Astrocyte (in vitro differentiated cells and primary cell): ENCODE measurements around the gene DIP2C. TPM values are rescaled to one million over a fixed set of nuclear protein-coding genes. Genes with fewer than 3 reads are reported as not detected.

Experiments used
- DNase-seq: peaks from one replicate; pipeline ENCODE4 v3.0.0-alpha.2; 2010; ENCODE audit warnings: low read depth
- FAIRE-seq: peaks from 2 replicates; lab custom pipeline; 2011; peaks lifted over from hg19 to GRCh38; lab: Jason Lieb, UNC
- H2AFZ ChIP-seq: 2 replicates; pipeline ENCODE4 v1.6.0; 2012; ENCODE audit warnings: low read depth, low read length, inconsistent platforms
- H3K27ac ChIP-seq: 2 replicates; pipeline ENCODE4 v1.5.1; 2011; ENCODE audit warnings: low read depth, low read length, inconsistent platforms
- H3K27me3 ChIP-seq: 2 replicates; pipeline ENCODE4 v1.6.0; 2011; ENCODE audit warnings: low read length, inconsistent platforms; ENCODE audit not compliant: insufficient read depth
- H3K36me3 ChIP-seq: 2 replicates; pipeline ENCODE4 v1.5.1; 2011; ENCODE audit warnings: low read length, inconsistent platforms; ENCODE audit not compliant: insufficient read depth
- H3K4me1 ChIP-seq: 2 replicates; pipeline ENCODE4 v1.5.1; 2011; ENCODE audit warnings: low read length, inconsistent platforms; ENCODE audit not compliant: insufficient read depth
- H3K4me2 ChIP-seq: 2 replicates; pipeline ENCODE4 v1.6.0; 2012; ENCODE audit warnings: low read length, inconsistent platforms
- H3K4me3 ChIP-seq: 2 replicates; pipeline ENCODE4 v1.5.1; 2011; ENCODE audit warnings: low read depth, mild to moderate bottlenecking, low read length, inconsistent platforms; ENCODE audit not compliant: insufficient read depth
- H3K79me2 ChIP-seq: 2 replicates; pipeline ENCODE4 v1.6.0; 2012; ENCODE audit warnings: mild to moderate bottlenecking, low read length, inconsistent platforms; ENCODE audit not compliant: insufficient read depth
- H3K9ac ChIP-seq: 2 replicates; pipeline ENCODE4 v1.6.0; 2012; ENCODE audit warnings: mild to moderate bottlenecking, low read length, inconsistent platforms
- H3K9me3 ChIP-seq: 2 replicates; pipeline ENCODE4 v1.5.1; 2012; ENCODE audit warnings: low read depth, mild to moderate bottlenecking, low read length, inconsistent platforms; ENCODE audit not compliant: insufficient read depth
- H4K20me1 ChIP-seq: 2 replicates; pipeline ENCODE4 v1.6.0; 2012; ENCODE audit warnings: low read length, inconsistent platforms; ENCODE audit not compliant: insufficient read depth
- H3K27ac Mint-ChIP-seq: one replicate; pipeline ENCODE4 v1.8.0; 2021; ENCODE audit warnings: mild to moderate bottlenecking, mixed read lengths; ENCODE audit not compliant: unreplicated experiment
- H3K27me3 Mint-ChIP-seq: one replicate; pipeline ENCODE4 v1.8.0; 2021; ENCODE audit warnings: low read depth, mixed read lengths; ENCODE audit not compliant: unreplicated experiment
- H3K36me3 Mint-ChIP-seq: one replicate; pipeline ENCODE4 v1.8.0; 2021; ENCODE audit warnings: low read depth, mixed read lengths; ENCODE audit not compliant: unreplicated experiment
- H3K4me1 Mint-ChIP-seq: one replicate; pipeline ENCODE4 v1.8.0; 2021; ENCODE audit warnings: low read depth, mixed read lengths; ENCODE audit not compliant: unreplicated experiment
- H3K4me3 Mint-ChIP-seq: one replicate; pipeline ENCODE4 v1.8.0; 2021; ENCODE audit warnings: mild to moderate bottlenecking, moderate library complexity, mixed read lengths; ENCODE audit not compliant: unreplicated experiment
- H3K9me3 Mint-ChIP-seq: one replicate; pipeline ENCODE4 v1.8.0; 2021; ENCODE audit warnings: mild to moderate bottlenecking, mixed read lengths; ENCODE audit not compliant: unreplicated experiment
- CTCF ChIP-seq: IDR thresholded peaks from 2 replicates; pipeline ENCODE4 v1.5.1; 2011; ENCODE audit warnings: low read depth, mild to moderate bottlenecking, inconsistent platforms, low read length, moderate library complexity; ENCODE audit not compliant: insufficient read depth
- EZH2 ChIP-seq: IDR thresholded peaks from 2 replicates; pipeline ENCODE4 v1.6.1; 2012; ENCODE audit warnings: mild to moderate bottlenecking, low read length, inconsistent platforms; ENCODE audit not compliant: insufficient read depth
- total RNA-seq: library from RNA; stranded (reverse); gene quantifications from 2 replicates; pipeline ENCODE4 v1.2.1, GENCODE V29; 2021

Gene DIP2C
- total RNA-seq, 1 donor from 2014 or later = 27.3 TPM

GRCh38 chr10:377228-377627, 312.2 kb downstream of the DIP2C start:
- H3K36me3 Mint-ChIP-seq = peaks cover 37% of the 10 kb centered on the region
- peaks cover 27% of the 10 kb centered on the region for H3K4me1 Mint-ChIP-seq

GRCh38 chr10:375815-376505, 313.5 kb downstream of the DIP2C start:
- peaks cover 6% of the 10 kb centered on the region for H4K20me1 ChIP-seq
- H3K27ac ChIP-seq = no peak overlapping the region
- no peaks in the 10 kb centered on the region for H3K9me3 ChIP-seq
- FAIRE-seq (no peak), DNase-seq (no peak)
- H3K9ac ChIP-seq = no peak overlapping the region
- H3K4me2 ChIP-seq = no peak overlapping the region
- H3K27me3 ChIP-seq = no peaks in the 10 kb centered on the region
- Mint-ChIP-seq H3K4me3 (no peak overlapping the region), H3K27ac (no peak overlapping the region), H3K4me1 (peaks cover 35% of the 10 kb centered on the region), H3K36me3 (peaks cover 26% of the 10 kb centered on the region), H3K27me3 (no peaks in the 10 kb centered on the region), H3K9me3 (peaks cover 5% of the 10 kb centered on the region)
- peaks cover 4% of the 10 kb centered on the region for H3K36me3 ChIP-seq
- TF ChIP-seq CTCF (no peak), EZH2 (no peak)
- H3K4me3 ChIP-seq = no peak overlapping the region
- no peak overlapping the region for H2AFZ ChIP-seq
- peaks cover 19% of the 10 kb centered on the region for H3K4me1 ChIP-seq
- H3K79me2 ChIP-seq = no peaks in the 10 kb centered on the region

More at GRCh38 chr10:377228-377627, 312.2 kb downstream of the DIP2C start:
- TF ChIP-seq CTCF (no peak), EZH2 (no peak)
- H3K36me3 ChIP-seq = peaks cover 9% of the 10 kb centered on the region
- H3K4me3 ChIP-seq = no peak overlapping the region
- H3K4me2 ChIP-seq = no peak overlapping the region
- FAIRE-seq = no peak
- H3K27me3 ChIP-seq = no peaks in the 10 kb centered on the region
- H4K20me1 ChIP-seq = peaks cover 6% of the 10 kb centered on the region
- H3K79me2 ChIP-seq = no peaks in the 10 kb centered on the region
- no peak for DNase-seq
- Mint-ChIP-seq H3K27me3 (no peaks in the 10 kb centered on the region), H3K4me3 (no peak overlapping the region), H3K27ac (no peak overlapping the region), H3K9me3 (peaks cover 5% of the 10 kb centered on the region)
- no peaks in the 10 kb centered on the region for H3K9me3 ChIP-seq
- H3K27ac ChIP-seq = no peak overlapping the region
- H3K9ac ChIP-seq = no peak overlapping the region
- H3K4me1 ChIP-seq = peaks cover 19% of the 10 kb centered on the region
- H2AFZ ChIP-seq = no peak overlapping the region

- peaks cover 50% of the 10 kb centered on the region for H3K4me1 Mint-ChIP-seq
These were observed 315.1 kb downstream of the DIP2C start for GRCh38 chr10:374354-374753.

More at GRCh38 chr10:374354-374753, 315.1 kb downstream of the DIP2C start:
- FAIRE-seq (no peak), DNase-seq (no peak)
- Histone ChIP-seq H3K9ac (no peak overlapping the region), H3K9me3 (no peaks in the 10 kb centered on the region), H3K4me1 (peaks cover 31% of the 10 kb centered on the region), H2AFZ (no peak overlapping the region), H3K27me3 (no peaks in the 10 kb centered on the region), H4K20me1 (peaks cover 10% of the 10 kb centered on the region), H3K4me3 (no peak overlapping the region), H3K36me3 (peaks cover 3% of the 10 kb centered on the region), H3K4me2 (no peak overlapping the region), H3K79me2 (no peaks in the 10 kb centered on the region), H3K27ac (no peak overlapping the region)
- Mint-ChIP-seq H3K9me3 (peaks cover 5% of the 10 kb centered on the region), H3K4me3 (no peak overlapping the region), H3K27ac (peak overlapping the region; percentile 95), H3K27me3 (no peaks in the 10 kb centered on the region), H3K36me3 (peaks cover 28% of the 10 kb centered on the region)
- TF ChIP-seq CTCF (no peak), EZH2 (no peak)
